Measurements from ENCODE around the gene SUMF1.

Gene SUMF1

DNA sequence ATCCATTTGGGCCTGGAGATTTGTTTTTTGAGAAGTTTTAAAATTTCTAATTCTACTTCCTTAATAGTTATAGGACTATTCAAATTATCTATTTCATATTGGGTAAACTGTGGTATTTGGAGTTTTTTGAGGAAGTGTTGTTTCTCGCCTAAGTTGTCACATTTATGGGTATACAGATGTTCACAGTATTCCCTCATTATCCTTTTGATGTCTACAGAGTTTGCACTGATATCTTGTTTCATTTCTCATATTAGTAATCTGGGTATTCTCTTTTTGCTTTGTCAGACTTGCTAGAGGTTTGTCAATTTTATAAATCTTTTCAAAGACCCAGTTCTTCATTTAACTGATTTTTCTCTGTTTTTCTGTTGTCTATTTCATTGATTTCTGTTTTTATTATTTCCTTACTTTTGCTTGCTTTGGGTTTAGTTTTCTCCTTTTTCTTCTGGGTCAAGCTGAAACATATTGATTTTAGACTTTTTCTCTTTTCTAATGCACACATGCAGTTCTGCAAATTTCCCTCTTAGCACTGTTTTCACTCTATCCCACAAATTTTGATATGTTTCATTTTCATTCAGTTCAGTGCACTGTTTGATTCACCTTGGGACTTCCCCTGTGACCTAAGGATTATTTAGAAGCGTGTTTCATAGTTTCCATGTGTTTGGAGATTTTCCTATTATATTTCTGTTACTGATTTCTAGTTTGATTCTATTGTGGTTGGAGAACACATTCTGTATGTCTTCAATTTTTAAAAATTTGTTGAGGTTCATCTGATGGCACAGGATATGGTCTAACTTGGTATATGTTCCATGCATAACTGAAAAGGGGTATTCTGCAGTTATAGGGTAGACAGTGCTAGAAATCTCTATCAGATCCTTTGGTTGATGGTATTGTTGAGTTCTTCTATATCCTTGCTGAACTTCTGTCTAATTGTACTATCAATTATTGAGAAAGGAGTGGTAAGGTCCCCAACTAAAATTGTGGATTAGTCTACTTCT, 79.6 kb downstream of the SUMF1 start:
- DNase-seq (ENCODE audit: low read depth in 2 of 2), result no peak

DNA sequence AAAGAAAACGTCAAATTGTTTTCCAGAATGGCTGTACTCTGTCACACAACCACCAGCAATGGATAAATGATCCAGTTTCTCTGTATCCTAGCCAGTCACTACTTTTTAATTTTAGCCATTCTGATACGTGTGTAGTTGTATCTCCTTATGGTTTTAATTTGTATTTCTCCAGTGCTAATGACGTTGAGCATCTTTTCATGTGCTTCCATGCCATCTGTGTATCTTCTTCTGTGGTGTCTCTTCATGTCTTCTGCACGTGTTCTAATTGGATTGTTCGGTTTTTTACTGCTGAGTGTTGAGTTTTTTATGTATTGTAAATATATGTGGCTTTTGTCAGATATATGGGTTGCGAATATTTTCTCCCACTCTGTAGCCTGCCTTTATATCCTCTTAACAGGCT, 81.9 kb downstream of the SUMF1 start:
- DNase-seq (ENCODE audit: low read depth in 2 of 2), result no peak

DNA sequence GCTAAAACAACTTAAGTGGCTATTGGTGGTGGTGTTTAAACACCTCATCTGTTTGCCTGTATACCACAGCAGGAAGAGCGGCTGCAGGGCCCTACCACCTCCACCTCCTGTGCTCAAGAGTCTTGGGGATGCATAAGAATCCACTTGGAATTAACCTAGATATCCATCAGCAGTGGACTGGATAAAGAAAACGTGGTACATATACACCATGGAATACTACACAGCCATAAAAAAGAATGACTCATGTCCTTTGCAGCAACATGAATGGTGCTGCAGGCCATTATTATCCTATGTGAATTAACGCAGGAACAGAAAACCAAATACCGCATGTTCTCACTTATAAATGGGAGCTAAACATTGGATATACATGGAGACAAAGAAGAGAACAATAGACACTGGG, 87.1 kb downstream of the SUMF1 start:
- DNase-seq (ENCODE audit: low read depth in 2 of 2), result no peak

DNA sequence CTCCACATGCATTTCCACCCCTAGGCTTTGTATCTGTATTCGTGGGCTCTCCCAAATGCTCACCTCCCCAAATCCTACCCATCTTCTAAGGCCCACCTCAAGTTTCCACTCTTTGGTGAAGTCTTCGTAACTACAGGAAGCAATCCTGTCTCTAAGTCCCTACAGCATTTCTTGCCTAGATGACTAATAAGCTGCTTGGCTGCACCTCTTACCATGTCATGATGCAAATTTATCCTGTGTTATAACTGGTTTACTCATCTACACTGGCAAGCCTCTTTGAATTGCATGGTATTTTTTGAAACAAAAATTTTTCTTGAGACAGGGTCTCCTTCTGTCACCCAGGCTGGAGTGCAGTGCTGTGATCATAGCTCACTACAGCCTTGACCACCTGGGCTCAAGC, 90.6 kb downstream of the SUMF1 start:
- DNase-seq (ENCODE audit: low read depth in 2 of 2), result no peak

DNA sequence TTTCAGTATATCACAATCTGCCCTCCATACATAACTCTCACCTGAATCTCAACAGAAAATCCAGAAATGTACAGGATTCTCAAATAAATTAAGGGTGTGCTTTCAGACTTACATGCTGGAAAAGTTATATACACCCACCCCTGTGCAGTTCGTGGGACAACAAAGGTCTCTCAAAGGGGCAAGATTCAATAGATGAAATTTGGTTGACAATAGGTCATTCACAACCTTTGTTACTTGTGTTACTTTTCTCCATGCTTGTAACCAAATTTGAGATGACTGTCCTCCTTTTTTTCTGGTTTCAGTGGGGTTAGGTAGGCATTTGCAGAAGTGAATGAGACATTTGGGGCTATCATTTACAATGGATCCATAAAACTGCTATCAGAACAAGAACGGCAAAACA, 91.2 kb downstream of the SUMF1 start:
- no peak for DNase-seq (ENCODE audit: low read depth in 2 of 2)

DNA sequence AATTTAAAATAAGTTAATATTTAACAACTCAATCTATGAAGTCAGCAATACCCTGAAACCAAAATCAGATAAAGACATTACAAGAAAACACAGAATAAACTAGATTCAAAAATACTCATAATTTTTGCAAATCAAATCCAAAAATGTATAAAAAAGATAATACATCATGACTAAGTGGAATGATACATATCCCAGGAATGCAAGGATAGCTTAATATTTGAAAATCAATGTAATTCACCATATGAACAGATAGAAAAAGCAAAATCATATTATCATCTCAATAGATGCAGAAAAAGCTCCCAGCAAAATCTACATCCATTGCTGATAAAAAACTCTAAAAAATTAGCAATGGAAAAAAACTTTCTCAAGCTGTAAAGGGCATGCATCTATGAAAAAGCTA, 93.4 kb downstream of the SUMF1 start:
- DNase-seq (ENCODE audit: low read depth in 2 of 2), result no peak

DNA sequence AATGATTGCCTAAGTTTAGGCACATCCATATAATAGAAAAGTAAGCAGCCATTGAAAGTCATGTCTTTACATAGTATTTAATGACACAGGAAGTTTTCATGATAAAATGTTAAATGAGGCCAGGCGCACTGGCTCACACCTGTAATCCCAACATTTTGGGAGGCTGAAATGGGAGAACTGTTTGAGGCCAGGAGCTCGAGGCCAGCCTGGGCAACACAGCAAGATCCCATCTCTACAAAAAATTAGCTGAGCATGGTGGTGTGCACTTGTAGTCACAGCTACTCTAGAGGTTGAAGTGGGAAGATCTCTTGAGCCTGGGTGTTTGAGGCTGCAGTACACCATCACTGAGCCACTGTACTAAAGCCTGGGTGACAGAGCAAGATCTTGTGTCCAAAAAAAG, 104.5 kb downstream of the SUMF1 start:
- DNase-seq (ENCODE audit: low read depth in 2 of 2), result no peak

DNA sequence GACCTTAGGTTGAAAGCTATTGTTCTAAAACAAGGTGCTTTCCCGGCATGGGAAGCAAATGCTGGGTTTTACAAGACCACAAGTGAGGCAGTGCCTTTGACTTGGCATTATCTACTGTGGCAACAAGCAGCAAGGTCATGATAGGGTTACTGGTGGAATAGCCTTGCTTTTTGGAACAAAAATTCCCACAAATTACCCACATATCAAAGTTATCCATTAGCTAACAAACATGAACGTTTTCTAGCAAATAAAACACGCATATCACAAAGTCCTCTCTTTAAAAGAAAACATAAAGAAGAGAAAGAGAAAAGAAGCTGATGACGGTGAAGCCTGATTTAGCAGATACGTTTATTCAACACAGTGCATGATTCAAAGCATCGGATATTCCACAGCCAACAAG, 106.3 kb downstream of the SUMF1 start:
- no peak for DNase-seq (ENCODE audit: low read depth in 2 of 2)

DNA sequence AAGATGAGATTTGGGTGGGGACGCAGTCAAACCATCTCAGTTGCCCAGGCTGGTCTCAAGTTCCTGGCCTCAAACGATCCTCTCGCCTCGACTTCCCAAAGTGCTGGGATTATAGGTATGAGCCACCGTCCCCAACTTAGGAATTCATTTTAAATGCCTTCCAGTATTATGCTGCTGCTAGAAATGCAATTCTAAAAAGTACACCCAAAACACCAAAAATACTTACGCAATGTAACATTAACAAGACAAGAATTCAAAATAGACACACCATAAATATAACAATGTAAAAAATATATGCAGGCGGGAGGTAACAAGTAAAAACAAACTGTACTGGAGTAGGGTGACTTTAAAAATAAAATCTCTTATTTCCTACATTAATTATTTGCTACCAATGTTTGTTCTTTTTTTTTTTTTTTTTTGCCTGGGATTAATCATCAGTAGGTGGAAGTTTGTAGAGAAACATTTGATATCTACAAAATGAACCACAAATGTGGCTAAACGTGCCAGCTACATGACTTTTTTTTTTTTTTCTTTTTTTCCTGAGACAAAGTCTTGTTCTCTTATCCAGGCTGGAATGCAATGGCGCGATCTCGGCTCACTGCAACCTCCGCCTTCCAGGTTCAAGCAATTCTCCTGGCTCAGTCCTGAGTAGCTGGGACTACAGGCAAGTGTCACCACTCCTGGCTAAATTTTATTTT, 107.1 kb downstream of the SUMF1 start:
- no peak for DNase-seq (ENCODE audit: low read depth in 2 of 2)

DNA sequence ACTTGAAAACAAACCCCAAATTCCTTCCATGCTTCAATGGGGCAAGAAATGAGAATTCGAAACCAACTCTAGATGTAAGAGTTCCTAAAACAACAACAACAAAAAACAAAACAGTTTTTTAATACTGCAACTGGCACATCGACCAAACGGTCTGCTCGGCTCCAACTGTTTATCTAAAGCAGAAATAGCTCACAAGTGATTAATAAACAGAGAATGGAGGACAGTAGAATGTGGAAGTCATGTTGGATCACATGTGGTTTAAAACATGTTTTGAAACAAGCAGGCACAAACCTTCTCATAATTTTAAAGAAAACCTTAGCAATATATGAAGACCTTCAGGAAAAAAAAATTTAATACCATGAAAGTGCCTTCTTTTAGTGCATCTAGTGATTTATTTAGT, 108.8 kb downstream of the SUMF1 start:
- DNase-seq (ENCODE audit: low read depth in 2 of 2), result no peak

DNA sequence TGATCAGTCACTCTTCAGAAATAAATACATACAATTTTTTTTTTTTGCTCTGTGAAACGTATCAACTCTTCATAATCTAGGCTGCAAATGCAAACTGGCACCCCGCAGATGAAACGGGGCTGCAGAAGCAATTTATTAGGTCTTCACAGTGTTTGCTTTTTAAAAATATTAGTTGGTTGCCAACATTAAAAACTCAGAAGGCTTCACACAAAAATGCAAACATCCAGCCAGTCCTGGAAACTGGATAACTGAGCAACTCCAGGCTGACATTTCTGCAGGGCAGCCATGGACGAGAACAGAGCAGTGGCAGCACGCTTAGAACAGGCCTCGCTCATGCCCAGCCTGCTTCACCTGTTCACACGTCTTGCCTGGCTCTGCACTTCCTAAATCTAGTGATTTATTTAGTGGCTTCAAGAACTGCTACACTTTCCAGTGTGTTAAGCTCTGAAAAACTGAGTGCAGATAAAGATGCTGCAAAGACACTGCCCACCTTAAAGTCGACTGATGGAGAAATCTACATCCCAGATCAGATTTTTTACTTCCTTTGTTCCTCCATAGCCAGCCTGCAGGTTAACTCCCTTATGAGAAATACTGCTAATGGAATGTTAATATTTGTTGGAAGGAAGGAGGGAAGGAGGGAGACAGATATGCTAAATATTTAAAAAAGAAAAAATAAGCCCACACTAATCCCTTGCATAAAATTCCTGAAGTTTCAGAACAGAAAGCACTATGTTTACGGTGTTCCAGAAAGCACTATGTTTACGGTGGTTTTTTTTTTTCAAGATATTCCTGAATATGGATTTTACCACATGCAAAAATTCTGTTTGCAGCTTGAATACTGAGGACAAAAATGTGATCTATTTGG, 110.3 kb downstream of the SUMF1 start:
- DNase-seq (ENCODE audit: low read depth in 2 of 2), result no peak

DNA sequence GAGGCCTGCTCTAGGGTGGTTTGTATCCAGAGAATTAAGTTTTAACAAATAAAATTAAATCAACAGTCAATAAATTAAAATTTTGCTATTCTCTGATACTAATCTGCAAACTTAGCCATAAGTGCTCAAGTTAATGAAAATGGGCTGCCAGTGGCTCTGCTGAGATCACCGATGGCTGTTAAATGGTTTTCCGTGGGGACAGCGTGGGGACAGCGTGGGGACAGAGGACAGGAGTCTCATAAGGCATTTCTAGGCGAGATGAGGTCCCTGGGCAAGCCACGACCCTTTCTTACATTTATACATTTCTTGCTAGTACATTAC, 110.9 kb downstream of the SUMF1 start:
- DNase-seq (ENCODE audit: low read depth in 2 of 2), result no peak

DNA sequence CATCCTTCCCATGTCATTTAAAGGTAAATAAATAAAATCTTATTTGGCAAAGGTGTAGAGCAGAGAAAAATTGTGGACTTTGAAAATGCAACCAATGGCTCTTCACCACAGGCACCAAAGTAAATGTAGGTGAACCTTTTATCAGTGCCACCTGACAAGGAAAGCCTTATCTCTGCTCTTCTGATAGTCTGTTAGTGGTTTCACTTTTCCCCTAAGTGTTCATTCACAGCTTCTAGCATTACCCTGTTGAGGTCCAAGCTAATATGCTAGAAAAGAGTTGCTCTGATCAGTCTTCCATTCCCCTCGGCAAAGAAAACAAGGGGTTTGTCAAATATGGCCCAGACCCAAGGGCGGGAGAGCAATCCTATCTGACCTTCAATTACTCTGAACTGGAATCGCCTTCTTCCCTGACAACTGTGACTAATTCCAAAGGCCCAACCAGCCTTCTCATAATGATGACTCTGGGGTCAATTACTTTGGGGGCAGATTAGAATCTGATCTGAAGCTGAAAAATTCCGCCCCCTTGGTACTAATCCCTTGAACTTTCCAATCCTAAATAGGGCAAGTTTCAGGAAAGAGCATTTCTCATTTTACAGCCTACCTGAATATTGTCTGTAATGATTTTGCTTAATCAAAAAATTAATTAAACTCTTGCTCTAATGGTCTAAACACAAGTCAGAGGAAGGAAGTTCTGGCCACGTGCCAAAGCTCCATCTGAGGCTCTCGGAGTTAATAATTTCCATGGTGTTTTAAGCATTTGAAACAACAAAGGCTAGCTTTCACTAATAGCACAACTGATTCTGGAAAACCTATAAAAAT, 111.5 kb downstream of the SUMF1 start:
- no peak for DNase-seq (ENCODE audit: low read depth in 2 of 2)

DNA sequence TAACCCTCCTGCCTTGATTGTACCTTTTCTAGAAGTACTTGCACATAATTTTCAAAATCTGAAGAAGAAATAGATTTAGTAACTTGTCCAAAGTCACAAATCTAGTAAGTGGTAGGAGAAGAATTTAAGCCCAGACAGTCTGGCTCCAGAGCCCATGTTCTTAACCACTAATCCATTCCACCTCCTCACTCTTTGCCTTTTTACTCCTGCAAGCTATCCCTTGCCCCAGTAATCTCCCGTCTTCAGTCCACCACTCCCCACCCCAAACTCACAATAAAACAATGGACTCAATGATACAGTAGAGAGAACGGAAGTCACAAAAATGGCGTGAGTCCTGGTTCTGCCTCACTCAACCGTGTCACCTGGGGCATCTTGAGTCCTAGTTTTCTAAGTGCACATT, 115.2 kb downstream of the SUMF1 start:
- no peak for DNase-seq (ENCODE audit: low read depth in 2 of 2)

DNA sequence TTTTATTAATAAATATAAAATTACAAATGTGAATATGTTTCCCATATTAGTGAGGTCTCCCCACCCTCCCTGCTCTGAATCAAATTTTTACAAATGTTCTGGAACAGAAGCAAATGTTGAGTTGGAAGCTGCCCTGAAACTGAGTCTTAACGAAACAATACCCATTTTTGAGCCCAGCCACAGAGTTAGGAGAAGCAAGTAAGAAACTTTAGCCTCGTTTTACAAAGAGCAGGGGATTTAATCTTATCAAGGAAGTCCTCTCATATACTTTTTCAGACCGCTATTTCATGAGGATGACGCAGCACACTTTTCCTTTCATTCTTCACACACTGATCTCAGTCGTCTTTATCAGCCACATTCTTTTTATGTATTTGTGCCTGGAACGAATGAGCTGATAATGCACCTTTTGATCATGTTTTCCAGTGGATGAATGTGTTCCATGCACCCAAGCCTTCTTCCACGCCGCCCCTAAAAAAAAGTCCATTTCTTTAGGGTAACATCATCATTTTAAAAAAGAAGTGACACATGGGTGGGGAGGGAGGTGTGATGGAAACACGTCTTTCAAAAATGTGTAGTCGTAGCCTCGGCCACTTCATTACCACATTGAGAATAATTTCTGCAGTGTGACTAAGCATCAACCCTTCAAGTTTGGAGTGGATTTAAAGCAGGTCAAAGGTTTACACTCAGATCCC, 115.8 kb downstream of the SUMF1 start:
- peak in 1 of 2 donors; percentile 1 for DNase-seq (ENCODE audit: low read depth in 2 of 2)

DNA sequence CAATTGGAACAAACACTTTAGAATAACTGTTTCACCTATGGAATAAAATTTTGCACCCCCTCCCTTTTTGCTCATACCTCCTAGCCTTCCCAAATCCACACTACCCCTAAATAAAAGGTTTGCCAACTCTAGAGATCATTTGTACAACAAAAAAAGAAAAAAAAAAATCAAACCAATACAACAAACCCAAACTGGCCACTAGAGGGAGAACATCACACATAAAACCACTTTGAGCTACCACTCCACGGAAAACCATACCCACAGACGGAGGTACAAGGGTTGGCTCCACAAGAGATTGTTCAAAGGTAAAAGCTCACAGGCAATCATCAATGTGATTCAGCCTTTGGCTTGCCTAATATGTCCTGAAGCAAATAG, 116.3 kb downstream of the SUMF1 start:
- DNase-seq (ENCODE audit: low read depth in 2 of 2), result peak; percentile 1 to 23

DNA sequence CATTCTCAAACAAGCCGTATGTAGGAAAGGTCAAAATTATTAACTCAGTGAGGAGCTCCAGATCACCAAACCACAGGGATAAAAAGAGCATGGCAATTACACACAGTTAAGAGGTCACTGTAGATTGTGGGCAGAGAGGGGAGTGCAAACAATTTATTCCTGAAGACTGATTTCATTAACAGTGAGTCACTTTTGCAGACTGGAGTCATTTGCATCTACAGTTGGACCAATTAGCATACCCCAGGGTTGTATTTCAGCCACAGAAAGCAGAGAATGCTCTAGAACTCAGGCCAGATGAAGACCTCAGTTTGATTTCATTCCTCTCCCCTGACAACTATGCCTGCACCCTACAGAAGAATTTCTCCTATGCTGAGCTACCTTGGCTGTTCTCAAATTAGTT, 123.8 kb downstream of the SUMF1 start:
- DNase-seq (ENCODE audit: low read depth in 2 of 2), result no peak

DNA sequence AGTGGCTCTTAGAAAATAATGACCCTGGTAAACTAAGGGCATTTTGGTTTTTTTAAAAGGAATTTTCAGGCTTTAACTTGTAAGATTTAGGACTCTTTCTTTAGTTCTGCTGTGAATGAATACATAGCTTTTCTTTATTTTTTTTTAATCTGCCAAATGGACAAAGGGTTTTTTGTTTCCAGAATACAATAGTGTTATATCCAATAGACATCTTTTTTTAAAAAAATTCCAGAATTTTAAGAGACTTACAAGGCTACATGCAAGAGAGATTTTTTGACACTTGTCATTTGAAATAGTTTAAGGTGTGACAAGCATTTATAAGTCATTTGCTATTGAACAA, 125.8 kb downstream of the SUMF1 start:
- DNase-seq (ENCODE audit: low read depth in 2 of 2), result no peak

DNA sequence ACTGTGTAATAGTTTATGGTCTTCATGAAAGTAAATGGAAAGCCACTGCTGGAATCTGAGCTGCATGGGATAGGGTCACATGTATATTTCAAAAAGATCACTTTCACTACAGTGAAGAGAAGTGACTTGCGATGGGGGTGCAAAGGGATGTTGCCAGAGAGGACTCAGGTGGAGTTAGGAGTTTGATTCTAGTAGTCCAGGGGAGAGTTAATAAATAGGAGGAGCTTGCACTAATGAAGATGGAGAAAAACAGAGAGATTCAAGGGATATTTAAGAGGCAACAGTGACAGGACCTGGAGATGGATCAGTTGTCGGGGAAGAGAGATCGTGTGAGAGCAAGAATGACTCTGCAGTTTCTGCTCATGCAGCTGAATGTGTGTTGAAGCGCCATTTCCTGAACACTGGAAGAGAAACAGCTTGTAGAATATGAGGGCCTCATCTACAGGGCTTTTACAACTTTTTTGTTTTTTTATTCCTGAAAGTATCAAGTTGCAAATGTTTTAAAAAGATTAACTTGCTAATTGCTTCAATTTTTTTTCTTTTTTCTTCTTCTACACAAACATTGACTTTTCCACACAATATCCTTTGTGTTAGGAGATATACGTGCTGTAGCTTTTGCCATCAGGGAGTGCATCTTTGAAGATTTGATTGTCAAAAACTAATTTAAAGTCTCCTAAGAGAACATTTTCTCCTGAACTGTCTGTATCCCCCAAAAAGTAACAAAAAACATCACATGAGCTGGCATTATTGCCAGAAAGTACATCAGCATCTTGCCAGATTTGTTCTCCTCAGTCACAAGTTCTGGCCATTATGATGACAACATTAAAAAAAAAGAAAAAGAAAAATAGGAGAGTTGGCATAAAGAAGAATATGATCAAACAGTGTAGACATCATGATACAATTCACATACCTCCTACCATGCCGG, 126.4 kb downstream of the SUMF1 start:
- no peak for DNase-seq (ENCODE audit: low read depth in 2 of 2)

DNA sequence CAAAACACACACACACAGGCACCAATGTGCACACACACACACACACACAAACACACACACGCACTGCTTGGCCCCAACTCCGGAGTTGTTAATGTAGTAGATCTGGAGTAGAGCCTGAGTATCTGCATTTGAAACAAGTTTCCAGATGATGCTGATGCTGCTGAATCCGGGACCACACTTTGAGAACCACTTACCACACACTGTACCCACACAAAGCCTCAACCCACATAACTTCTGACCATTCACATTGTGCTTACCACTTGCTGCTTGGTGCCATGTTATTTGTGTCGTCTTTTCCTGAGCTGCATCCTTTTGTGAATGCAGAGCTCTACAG, 127.0 kb downstream of the SUMF1 start:
- no peak for DNase-seq (ENCODE audit: low read depth in 2 of 2)
